ENCODE results near the gene KLHL29. TPM values are rescaled to one million over a fixed set of nuclear protein-coding genes. Genes with fewer than 3 reads are reported as not detected.

The KLHL29 gene
- total RNA-seq, 1 experiment from 2014 or later: 3.4 TPM

GRCh38 chr2:23677836-23678235, 292.9 kb downstream of the KLHL29 start:
- POLR2A ChIA-PET (ENCODE audit: unreplicated experiment): interaction anchor here (0.6 kb wide), 1 partner anchor 197 kb away, joined by 3 read pairs; no protein-coding TSS in a partner anchor
- no peak for TF ChIP-seq EZH2 (IDR thresholded peaks at IDR 0.05; ENCODE audit: low read depth)
- TF ChIP-seq CTCF (conservative IDR thresholded peaks at IDR 0.05): no peak
- Histone ChIP-seq H3K79me2 (ENCODE audit: low read depth) (no peaks in the 10 kb centered on the region), H3K4me1 (replicated peaks; ENCODE audit: insufficient read depth) (no peaks in the 10 kb centered on the region), H3K4me2 (no peak overlapping the region), H3F3A (ENCODE audit: insufficient read depth, low read depth) (no peaks in the 10 kb centered on the region), H3K9me3 (ENCODE audit: insufficient read depth, low read depth) (no peaks in the 10 kb centered on the region), H3K4me3 (no peak overlapping the region), H2AFZ (no peak overlapping the region), H4K20me1 (ENCODE audit: insufficient read depth) (no peaks in the 10 kb centered on the region), H3K27me3 (ENCODE audit: insufficient read depth, low read depth) (no peaks in the 10 kb centered on the region), H3K9me2 (ENCODE audit: insufficient read depth) (no peaks in the 10 kb centered on the region), H3K36me3 (ENCODE audit: low read depth) (no peaks in the 10 kb centered on the region), H3K27ac (no peak overlapping the region)
- no TSS peak for BruUV-seq (replicated peaks)
- intact Hi-C loops (cut with micrococcal nuclease; ENCODE audit: unreplicated experiment): no loop called here
- no peak for DNase-seq
- CTCF ChIA-PET: no interaction called here

GRCh38 chr2:23679044-23679443, 294.1 kb downstream of the KLHL29 start:
- no peak overlapping the region for H3K27ac ChIP-seq
- H3K79me2 ChIP-seq (ENCODE audit: low read depth): no peaks in the 10 kb centered on the region

GRCh38 chr2:23680951-23681350, 296.0 kb downstream of the KLHL29 start:
- ChIA-PET CTCF (no interaction called here), POLR2A (ENCODE audit: unreplicated experiment) (no interaction called here)
- no peak for DNase-seq
- Histone ChIP-seq H3K36me3 (ENCODE audit: low read depth) (no peaks in the 10 kb centered on the region), H4K20me1 (ENCODE audit: insufficient read depth) (no peaks in the 10 kb centered on the region), H3K79me2 (ENCODE audit: low read depth) (no peaks in the 10 kb centered on the region), H3K4me2 (no peak overlapping the region), H2AFZ (no peak overlapping the region), H3K27me3 (ENCODE audit: insufficient read depth, low read depth) (no peaks in the 10 kb centered on the region), H3K27ac (no peak overlapping the region), H3K4me3 (no peak overlapping the region), H3K4me1 (replicated peaks; ENCODE audit: insufficient read depth) (no peaks in the 10 kb centered on the region), H3F3A (ENCODE audit: insufficient read depth, low read depth) (no peaks in the 10 kb centered on the region), H3K9me2 (ENCODE audit: insufficient read depth) (no peaks in the 10 kb centered on the region), H3K9me3 (ENCODE audit: insufficient read depth, low read depth) (no peaks in the 10 kb centered on the region)
- TF ChIP-seq CTCF (conservative IDR thresholded peaks at IDR 0.05) (no peak), EZH2 (IDR thresholded peaks at IDR 0.05; ENCODE audit: low read depth) (no peak)
- BruUV-seq (replicated peaks): no TSS peak
- intact Hi-C loops (cut with micrococcal nuclease; ENCODE audit: unreplicated experiment): no loop called here

More at GRCh38 chr2:23679044-23679443, 294.1 kb downstream of the KLHL29 start:
- no peaks in the 10 kb centered on the region for H3K4me1 ChIP-seq (replicated peaks; ENCODE audit: insufficient read depth)
- H3K9me2 ChIP-seq (ENCODE audit: insufficient read depth): no peaks in the 10 kb centered on the region
- no TSS peak for BruUV-seq (replicated peaks)
- no peak for TF ChIP-seq CTCF (conservative IDR thresholded peaks at IDR 0.05)
- no peak for TF ChIP-seq EZH2 (IDR thresholded peaks at IDR 0.05; ENCODE audit: low read depth)
- H3K4me2 ChIP-seq: no peak overlapping the region
- POLR2A ChIA-PET (ENCODE audit: unreplicated experiment): no interaction called here
- no peaks in the 10 kb centered on the region for H4K20me1 ChIP-seq (ENCODE audit: insufficient read depth)
- intact Hi-C loops (cut with micrococcal nuclease; ENCODE audit: unreplicated experiment): no loop called here
- no peak for DNase-seq
- H3F3A ChIP-seq (ENCODE audit: insufficient read depth, low read depth): no peaks in the 10 kb centered on the region
- no peaks in the 10 kb centered on the region for H3K9me3 ChIP-seq (ENCODE audit: insufficient read depth, low read depth)
- no peak overlapping the region for H3K4me3 ChIP-seq
- no peaks in the 10 kb centered on the region for H3K27me3 ChIP-seq (ENCODE audit: insufficient read depth, low read depth)
- CTCF ChIA-PET: no interaction called here
- no peaks in the 10 kb centered on the region for H3K36me3 ChIP-seq (ENCODE audit: low read depth)
- no peak overlapping the region for H2AFZ ChIP-seq
